Kidney (tissue), 14 donors: ENCODE measurements around the gene GULP1. TPM values are rescaled to one million over a fixed set of nuclear protein-coding genes. Genes with fewer than 3 reads are reported as not detected.
A peak's percentile ranks its signal among the peaks of the same experiment; 100 is the strongest.
"Not testable (repeated sequence)": the region's sequence is repeated elsewhere in the genome, so short reads cannot be mapped to it uniquely, and the experiment has no call there.

Source experiments
- DNase-seq, 5 donors: peaks; one replicate each; pipeline ENCODE4 v3.0.0-alpha.2; 2013 to 2020
- FAIRE-seq: peaks from 2 replicates; lab custom pipeline; 2012; peaks lifted over from hg19 to GRCh38; lab: Jason Lieb, UNC
- H3K27ac ChIP-seq, 2 donors: one replicate each; pipeline ENCODE4 v1.7.0; 2013; ENCODE audit warnings: low read depth in 2 of 2, low read length in 2 of 2, inconsistent platforms in 1 of 2
- H3K27me3 ChIP-seq: one replicate; pipeline ENCODE4 v1.7.1; 2013; ENCODE audit warnings: low read length, inconsistent platforms; ENCODE audit not compliant: control insufficient read depth, insufficient read depth
- H3K36me3 ChIP-seq, 3 donors: one replicate each; pipeline versions ENCODE4 v1.7.0 to v1.7.1; 2013; ENCODE audit warnings: low read length in 3 of 3, control low read depth in 1 of 3, inconsistent platforms in 1 of 3; ENCODE audit not compliant: insufficient read depth in 3 of 3, control insufficient read depth in 2 of 3
- H3K4me1 ChIP-seq, 3 donors: one replicate each; pipeline versions ENCODE4 v1.7.0 to v1.7.1; 2013; ENCODE audit warnings: low read length in 3 of 3, inconsistent platforms in 1 of 3, low read depth in 1 of 3; ENCODE audit not compliant: control insufficient read depth in 2 of 3, insufficient read depth in 2 of 3
- H3K4me3 ChIP-seq, 3 donors: one replicate each; pipeline versions ENCODE4 v1.7.0 to v1.8.1; 2013; ENCODE audit warnings: low read length in 3 of 3, control low read depth in 1 of 3, inconsistent platforms in 1 of 3
- H3K9ac ChIP-seq, 3 donors: one replicate each; pipeline versions ENCODE4 v1.7.0 to v1.7.1; 2013; ENCODE audit warnings: low read length in 3 of 3, control low read depth in 1 of 3, inconsistent platforms in 1 of 3
- H3K9me3 ChIP-seq, 3 donors: one replicate each; pipeline versions ENCODE4 v1.7.0 to v1.7.1; 2013; ENCODE audit warnings: low read length in 3 of 3, control low read depth in 1 of 3, inconsistent platforms in 1 of 3; ENCODE audit not compliant: control insufficient read depth in 2 of 3, insufficient read depth in 1 of 3
- CTCF ChIP-seq: IDR thresholded peaks from 3 replicates; pipeline ENCODE4 v1.5.1; 2012; ENCODE audit warnings: mild to moderate bottlenecking, moderate library complexity, borderline replicate concordance; ENCODE audit not compliant: insufficient read depth; ENCODE audit errors: extremely low read depth
- intact Hi-C: fragments of 100-400 bp; cut with DNase I; formaldehyde crosslinking; loops from one replicate; pipeline ENCODE4 v1.11.1; 2022
- polyA plus RNA-seq: library from polyadenylated mRNA; stranded (reverse); fragments of 350-450 nt; fragmentation: Illumina TruSeq; extraction: RNeasy Lipid Tissue Mini Kit (QIAGEN cat#74804); gene quantifications from one replicate; pipeline ENCODE4 v1.2.3, GENCODE V29; 2014; ENCODE audit warnings: low read depth, low replicate concordance; ENCODE audit not compliant: insufficient read depth
- total RNA-seq: library from RNA; stranded (reverse); fragmentation: NEBNext Ultra II Directional; extraction: Animal tissue kit (Norgen Biotek cat#: 25700); gene quantifications from one replicate; pipeline ENCODE4 v1.2.1, GENCODE V29; 2021
- donor health status: control.
- donor health status: control.
- donor health status: control.
- donor health status: control.
- donor health status: control.
- donor health status: DM: yes; HTN: yes; CAD: no.
- donor health status: Normal renal cell carcinoma (clear cell type).

The GULP1 gene
- total and polyA plus RNA-seq, 2 donors from 2014 or later: 12.2 to 34.4 TPM

DNA sequence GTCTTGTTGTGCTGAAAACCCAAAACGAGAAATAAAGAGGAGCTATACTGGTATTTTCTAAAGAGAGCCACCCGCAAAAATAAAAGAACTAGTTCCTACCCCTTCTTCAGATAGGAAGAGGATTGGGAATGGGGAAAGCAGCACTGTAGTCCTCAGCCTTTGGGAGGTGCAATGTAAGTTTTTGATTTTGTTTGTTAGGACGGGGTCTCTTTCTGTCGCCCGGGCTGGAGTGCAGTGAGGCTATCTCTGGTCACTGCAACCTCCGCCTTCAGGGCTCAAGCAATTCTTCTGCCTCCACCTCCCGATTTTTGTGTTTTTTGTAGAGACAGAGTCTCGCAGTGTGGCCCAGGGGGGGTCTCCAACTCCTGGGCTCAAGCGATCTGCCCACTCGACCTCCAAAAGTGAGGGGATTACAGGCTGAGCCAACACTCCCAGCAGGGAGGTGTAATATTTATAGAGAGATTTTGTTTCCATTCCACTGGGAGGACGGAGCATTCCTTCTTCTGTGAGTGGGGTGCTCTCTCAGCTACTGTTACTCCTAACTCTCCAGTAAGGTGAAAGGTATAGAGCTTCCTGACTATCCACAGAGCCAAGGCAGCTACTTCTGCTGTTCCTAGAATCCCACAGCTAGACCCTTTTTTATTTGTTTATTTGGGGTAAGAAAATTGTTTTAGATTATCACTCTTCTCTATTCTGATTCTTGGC is 13.1 kb upstream of the GULP1 start:
- no peaks in the 10 kb centered on the region for H3K9me3 ChIP-seq
- FAIRE-seq (no peak), DNase-seq (peak in 2 of 5 donors; percentile 8 to 12)
- TF ChIP-seq CTCF: no peak
- H3K36me3 ChIP-seq: no peaks in the 10 kb centered on the region
- H3K4me1 ChIP-seq: no peaks in the 10 kb centered on the region
- no peak overlapping the region for H3K4me3 ChIP-seq
- no peak overlapping the region for H3K9ac ChIP-seq
- no peak overlapping the region for H3K27ac ChIP-seq
- no peaks in the 10 kb centered on the region for H3K27me3 ChIP-seq
- intact Hi-C loops: no loop called here

DNA sequence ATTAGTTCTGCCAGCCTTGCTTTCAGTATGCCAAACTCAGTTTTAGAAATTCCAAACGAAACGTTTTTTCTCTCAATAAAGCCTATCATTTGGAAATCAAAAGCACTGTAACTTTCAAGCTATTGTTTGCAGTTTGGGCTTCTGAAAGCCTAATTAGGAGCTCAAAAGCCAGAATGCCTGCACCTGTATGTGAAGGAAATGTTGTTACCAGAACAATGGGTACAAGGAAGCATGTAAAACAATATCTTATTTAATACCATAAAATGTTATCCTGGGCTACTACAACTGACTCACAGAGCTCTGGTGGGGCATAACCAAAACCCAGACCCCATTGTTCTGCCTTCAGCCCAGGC is 12.6 kb upstream of the GULP1 start:
- DNase-seq (no peak), FAIRE-seq (no peak)
- Histone ChIP-seq H3K9me3 (no peaks in the 10 kb centered on the region), H3K36me3 (no peaks in the 10 kb centered on the region), H3K4me3 (no peak overlapping the region), H3K4me1 (no peaks in the 10 kb centered on the region), H3K9ac (no peak overlapping the region), H3K27me3 (no peaks in the 10 kb centered on the region), H3K27ac (no peak overlapping the region)
- TF ChIP-seq CTCF: no peak
- intact Hi-C loops: no loop called here

DNA sequence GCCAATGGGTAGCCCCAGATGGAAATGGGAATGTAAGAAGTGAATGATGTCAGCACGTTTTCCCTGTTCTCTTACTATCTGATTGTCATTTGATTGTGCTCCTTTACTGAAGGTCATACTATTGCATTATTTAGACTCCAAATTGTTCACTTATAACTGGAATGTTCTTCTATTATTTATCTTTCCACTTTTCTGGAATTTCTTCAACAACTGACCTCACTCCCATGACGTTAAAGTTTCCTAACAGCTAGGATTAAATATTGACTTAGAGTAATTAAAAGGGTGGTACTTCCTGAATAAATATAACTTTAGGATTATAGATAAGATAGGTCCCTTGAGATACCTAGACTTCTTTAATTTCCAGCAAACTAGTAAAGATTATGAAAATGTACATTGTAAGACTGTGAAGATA is 10.9 kb upstream of the GULP1 start:
- H3K27me3 ChIP-seq: no peaks in the 10 kb centered on the region
- no peaks in the 10 kb centered on the region for H3K9me3 ChIP-seq
- FAIRE-seq: no peak
- no peak for TF ChIP-seq CTCF
- H3K36me3 ChIP-seq: no peaks in the 10 kb centered on the region
- DNase-seq: no peak
- intact Hi-C loops: no loop called here
- no peak overlapping the region for H3K27ac ChIP-seq
- H3K4me1 ChIP-seq: no peaks in the 10 kb centered on the region
- H3K9ac ChIP-seq: no peak overlapping the region
- H3K4me3 ChIP-seq: no peak overlapping the region

GRCh38 chr2:188282907-188283306 is 8.8 kb upstream of the GULP1 start:
- Histone ChIP-seq H3K4me3 (no peak overlapping the region), H3K9me3 (no peaks in the 10 kb centered on the region), H3K27ac (no peak overlapping the region), H3K36me3 (no peaks in the 10 kb centered on the region), H3K27me3 (no peaks in the 10 kb centered on the region), H3K9ac (no peak overlapping the region), H3K4me1 (no peaks in the 10 kb centered on the region)
- TF ChIP-seq CTCF: no peak
- DNase-seq: no peak
- intact Hi-C loops: no loop called here
- FAIRE-seq: no peak

GRCh38 chr2:188284251-188284650 is 7.4 kb upstream of the GULP1 start:
- H3K36me3 ChIP-seq, H3K27ac ChIP-seq, DNase-seq, H3K9me3 ChIP-seq, H3K27me3 ChIP-seq, H3K4me1 ChIP-seq, H3K9ac ChIP-seq, intact Hi-C loops, FAIRE-seq, H3K4me3 ChIP-seq: not testable (repeated sequence)
